ENCODE data around the gene DIO2.

DIO2 gene

DNA sequence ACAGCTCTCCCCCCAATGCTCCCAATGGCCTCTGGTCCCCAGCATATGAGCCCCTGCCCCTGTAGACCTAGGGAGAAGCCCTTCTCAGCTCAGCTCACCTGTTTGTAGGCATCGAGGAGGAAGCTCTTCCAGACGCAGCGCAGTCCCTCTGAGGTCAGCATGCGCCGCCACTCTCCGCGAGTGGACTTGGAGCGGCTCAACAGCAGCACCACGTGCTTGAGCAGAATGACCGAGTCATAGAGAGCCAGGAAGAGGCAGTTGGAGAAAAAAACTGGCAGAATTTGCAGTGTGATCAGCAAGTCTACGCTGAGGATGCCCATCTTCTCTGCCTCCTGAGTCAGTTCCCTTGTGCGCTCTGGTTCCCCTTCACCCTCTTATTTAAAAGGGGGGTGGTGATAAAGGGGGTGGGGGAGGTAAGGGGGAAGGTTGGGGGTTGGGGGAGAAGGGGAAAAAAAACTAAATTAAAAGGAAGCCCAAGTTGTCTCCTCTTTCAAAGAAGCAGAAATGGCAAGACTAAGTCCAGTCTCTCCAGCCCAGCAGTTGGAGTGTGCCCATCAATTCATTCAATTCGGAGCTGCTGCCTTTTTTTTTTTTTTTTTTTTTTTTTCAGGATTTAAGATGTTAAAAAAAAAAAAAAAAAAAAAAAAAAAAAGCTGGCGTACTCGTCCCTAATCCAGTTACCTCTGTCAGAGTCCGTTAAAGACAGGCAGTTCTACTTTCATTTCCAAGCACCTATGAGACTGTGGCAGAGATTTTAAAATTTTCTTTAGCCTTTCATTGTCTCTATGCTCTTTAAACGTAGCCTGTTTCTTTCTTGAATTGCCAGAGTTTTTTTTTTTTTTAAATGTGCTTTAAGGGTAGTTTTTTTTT, at the start of gene DIO2:
Gene DIO2, minus strand, starts transcription at position 352 of the 870 bp plus-strand sequence. Its CDS starts 32 bp downstream, at position 320.
- TF ChIP-seq, protein P1, sequence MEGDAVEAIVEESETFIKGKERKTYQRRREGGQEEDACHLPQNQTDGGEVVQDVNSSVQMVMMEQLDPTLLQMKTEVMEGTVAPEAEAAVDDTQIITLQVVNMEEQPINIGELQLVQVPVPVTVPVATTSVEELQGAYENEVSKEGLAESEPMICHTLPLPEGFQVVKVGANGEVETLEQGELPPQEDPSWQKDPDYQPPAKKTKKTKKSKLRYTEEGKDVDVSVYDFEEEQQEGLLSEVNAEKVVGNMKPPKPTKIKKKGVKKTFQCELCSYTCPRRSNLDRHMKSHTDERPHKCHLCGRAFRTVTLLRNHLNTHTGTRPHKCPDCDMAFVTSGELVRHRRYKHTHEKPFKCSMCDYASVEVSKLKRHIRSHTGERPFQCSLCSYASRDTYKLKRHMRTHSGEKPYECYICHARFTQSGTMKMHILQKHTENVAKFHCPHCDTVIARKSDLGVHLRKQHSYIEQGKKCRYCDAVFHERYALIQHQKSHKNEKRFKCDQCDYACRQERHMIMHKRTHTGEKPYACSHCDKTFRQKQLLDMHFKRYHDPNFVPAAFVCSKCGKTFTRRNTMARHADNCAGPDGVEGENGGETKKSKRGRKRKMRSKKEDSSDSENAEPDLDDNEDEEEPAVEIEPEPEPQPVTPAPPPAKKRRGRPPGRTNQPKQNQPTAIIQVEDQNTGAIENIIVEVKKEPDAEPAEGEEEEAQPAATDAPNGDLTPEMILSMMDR (conservative IDR thresholded peaks at IDR 0.05), result no peak
- H3K27ac ChIP-seq, result no peak within 1 kb of the TSS; the same call in 1 of the 2 replicates

DNA sequence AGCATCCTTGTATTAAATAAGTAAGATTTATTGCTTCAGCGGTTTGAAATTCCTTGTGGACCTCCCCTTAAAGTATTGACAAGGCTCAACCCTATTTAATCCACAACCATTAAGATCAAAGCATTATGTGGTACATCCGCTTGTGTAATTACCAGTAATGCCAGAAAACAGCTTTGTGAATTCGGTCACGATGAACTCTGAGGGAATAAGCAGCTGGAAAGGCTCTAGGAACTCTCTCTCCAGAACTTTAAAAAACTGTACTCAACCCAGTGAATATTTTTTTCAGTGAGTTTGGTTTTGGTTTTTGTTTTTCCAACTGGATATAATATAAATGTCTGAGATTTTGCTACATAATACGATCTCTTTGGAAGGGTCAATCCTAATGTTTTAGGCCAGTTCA, 49.3 kb upstream of the DIO2 start:
- TF ChIP-seq, protein P1 (conservative IDR thresholded peaks at IDR 0.05), result no peak
- H3K27ac ChIP-seq, result no peak overlapping the region

DNA sequence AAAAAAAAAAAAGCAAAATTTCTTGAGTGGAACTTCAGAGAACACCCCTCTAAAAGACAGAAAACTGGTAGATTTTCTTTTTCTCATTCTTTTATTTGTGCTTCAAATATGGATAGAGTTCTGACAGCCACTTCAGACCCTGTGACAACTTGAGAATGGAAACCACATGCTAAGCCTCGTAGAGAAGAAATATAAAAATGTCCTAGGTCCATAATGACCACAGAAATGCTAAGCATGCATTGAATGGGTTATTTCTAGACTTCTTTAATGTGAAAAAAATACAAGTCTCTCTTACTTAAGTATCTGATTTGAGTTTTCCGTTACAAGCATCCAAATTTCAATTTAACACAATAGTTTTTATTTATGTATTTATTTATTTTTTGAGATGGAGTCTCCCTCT, 28.3 kb upstream of the DIO2 start:
- TF ChIP-seq, protein P1 (conservative IDR thresholded peaks at IDR 0.05), result no peak
- no peak overlapping the region for H3K27ac ChIP-seq

DNA sequence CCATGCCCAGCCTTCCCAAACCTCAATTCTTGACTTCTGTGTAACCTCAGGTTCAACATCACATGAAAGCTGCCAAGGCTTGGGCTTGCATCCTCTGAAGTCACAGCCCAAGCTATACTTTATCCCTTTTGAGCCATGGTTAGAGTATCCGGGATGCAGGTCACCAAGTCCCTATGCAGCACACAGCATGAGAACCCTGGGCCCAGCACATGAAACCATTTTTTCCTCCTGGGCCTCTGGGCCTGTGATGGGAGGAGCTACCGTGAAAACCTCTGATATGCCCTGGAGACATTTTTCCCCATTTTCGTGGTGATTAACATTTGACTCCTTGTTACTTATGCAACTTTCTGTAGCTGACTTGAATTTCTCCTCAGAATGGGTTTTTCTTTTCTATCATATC, 25.8 kb upstream of the DIO2 start:
- TF ChIP-seq, protein P1 (conservative IDR thresholded peaks at IDR 0.05), result no peak
- H3K27ac ChIP-seq, result no peak overlapping the region

DNA sequence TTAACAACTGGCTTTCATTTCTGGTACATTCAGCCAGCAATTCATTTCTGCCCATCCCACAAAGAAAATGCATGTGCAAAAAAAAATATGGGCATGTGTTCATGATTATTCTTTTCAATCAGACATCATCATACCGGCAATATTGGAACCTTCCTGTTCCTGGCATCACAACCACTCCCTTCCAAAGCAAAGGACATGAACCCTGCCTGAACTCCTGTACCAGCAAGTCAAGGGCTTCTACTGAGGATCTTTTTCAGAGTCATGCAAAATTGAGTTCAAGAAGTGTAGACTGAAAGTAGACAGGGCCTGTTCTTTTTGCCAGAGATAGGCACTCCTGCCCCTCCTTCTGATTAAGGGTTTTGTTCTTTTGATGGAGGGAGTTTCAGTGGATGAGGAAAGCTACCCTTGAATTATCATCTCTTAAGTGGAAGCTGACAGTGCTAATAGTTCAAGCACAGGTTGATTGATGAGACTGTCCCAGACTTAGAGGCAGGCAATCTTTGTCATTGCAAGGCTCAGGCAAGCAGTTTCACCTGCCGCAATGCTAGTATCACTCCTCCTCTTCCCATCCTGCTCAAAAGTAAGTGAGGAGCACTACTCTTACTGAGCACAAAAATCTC, 22.3 kb upstream of the DIO2 start:
- no peak overlapping the region for H3K27ac ChIP-seq
- TF ChIP-seq, protein P1 (conservative IDR thresholded peaks at IDR 0.05), result no peak

DNA sequence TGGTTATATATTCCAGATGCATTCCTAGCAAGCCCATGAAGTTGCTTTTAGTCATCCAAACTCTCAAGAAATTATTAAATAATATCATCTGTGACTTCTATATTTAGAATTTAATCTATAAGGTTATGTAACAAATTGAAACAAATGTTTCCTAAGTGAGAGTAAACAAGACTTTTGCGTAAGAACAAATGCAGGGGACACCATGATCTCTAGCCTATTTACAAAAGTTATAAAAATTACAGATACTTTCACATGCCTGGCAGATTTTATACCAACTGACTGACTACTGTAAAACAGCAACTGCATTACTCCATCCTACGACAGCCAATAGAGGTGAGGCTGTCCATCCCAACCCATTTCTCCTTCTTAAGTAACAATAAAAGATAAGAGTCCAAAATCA, 20.4 kb upstream of the DIO2 start:
- no peak overlapping the region for H3K27ac ChIP-seq
- TF ChIP-seq, protein P1 (conservative IDR thresholded peaks at IDR 0.05), result no peak

DNA sequence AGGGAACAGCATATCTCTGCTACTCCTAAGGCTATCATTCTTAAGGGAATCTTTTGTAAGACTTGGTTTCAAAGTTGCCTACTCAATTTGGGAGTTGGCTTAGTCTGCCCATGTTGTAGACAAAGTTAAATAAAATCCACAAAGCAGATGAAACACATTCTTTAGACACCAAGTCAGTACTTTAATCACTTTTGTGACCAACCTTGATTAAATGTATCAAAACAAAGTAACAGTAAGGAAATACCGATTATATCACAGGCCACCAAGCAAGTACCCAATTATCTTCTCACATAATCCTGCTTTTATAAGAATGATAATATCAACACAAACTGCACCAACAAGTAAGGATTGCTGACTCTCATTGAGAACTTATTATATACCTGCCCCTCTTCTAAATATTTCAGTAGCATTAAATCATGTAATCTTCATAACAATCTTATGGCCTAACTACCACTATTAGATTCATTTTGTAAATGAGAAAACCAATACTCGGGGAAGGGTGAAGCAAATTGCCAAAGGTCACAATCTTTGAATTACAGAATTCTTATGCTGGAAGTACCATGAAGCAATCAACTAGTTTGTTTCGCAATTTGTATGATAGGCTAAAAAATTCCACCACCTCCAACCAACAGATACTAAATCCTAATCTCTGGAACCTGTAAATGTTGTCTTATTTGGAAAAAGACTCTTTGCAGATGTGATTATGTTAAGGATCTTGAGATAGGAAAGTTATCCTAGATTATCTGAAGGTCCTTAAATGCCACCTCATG, 12.6 kb upstream of the DIO2 start:
- no peak overlapping the region for H3K27ac ChIP-seq
- TF ChIP-seq, protein P1 (conservative IDR thresholded peaks at IDR 0.05), result no peak
